B cell (primary cell): ENCODE results near the gene FAM120A. TPM values are rescaled to one million over a fixed set of nuclear protein-coding genes. Genes with fewer than 3 reads are reported as not detected.

Experiments
- ATAC-seq: fragments of 200-7000 bp; cut with Tn5 transposase; one replicate; pipeline ENCODE4 v1.10.0; 2021; ENCODE audit warnings: low read depth, mild to moderate bottlenecking, moderate number of reproducible peaks, moderate library complexity
- CTCF ChIA-PET: fragments of 350-600 bp; sonication (Branson Sonifier 250); formaldehyde crosslinking; loops from one replicate; lab custom pipeline; 2021; ENCODE audit warnings: antibody characterized with exemption, inconsistent platforms; lab: Charles Lee
- POLR2A ChIA-PET: fragments of 350-600 bp; sonication (Branson Sonifier 250); formaldehyde crosslinking; loops from one replicate; lab custom pipeline; 2021; ENCODE audit warnings: antibody characterized with exemption; lab: Charles Lee
- DNase-seq: peaks from one replicate; pipeline ENCODE4 v3.0.0; 2013
- H2AFZ ChIP-seq: 2 replicates; pipeline ENCODE4 v1.6.1; 2012; ENCODE audit warnings: mild to moderate bottlenecking, low read depth, low read length; ENCODE audit not compliant: insufficient read depth, poor library complexity, severe bottlenecking
- H3K27ac ChIP-seq, 2 donors: 1 replicate in 1 of 2; 2 replicates in 1 of 2; pipeline ENCODE4 v1.5.1; 2012 to 2013; ENCODE audit warnings: low read length in 2 of 2, mild to moderate bottlenecking in 2 of 2, moderate library complexity in 1 of 2
- H3K27me3 ChIP-seq, 4 experiments: fragments of 200-600 bp in 1 of 4; sonication (generic) in 1 of 4; replicated peaks in 1 of 4; 1 replicate in 2 of 4; 2 replicates in 2 of 4; pipeline versions ENCODE4 v1.6.1 to v1.7.0; 2013 to 2016; ENCODE audit warnings: low read length in 3 of 4, mild to moderate bottlenecking in 2 of 4, mixed read lengths in 1 of 4, moderate library complexity in 1 of 4; ENCODE audit not compliant: insufficient read depth in 4 of 4, control insufficient read depth in 3 of 4; ENCODE audit errors: control extremely low read depth in 1 of 4
- H3K36me3 ChIP-seq, 2 experiments: replicated peaks in 1 of 2; 1 replicate in 1 of 2; 2 replicates in 1 of 2; pipeline versions ENCODE4 v1.6.1 to v1.7.1; 2013; ENCODE audit warnings: low read length in 1 of 2; ENCODE audit not compliant: insufficient read depth in 2 of 2, control insufficient read depth in 1 of 2; ENCODE audit errors: control extremely low read depth in 1 of 2, extremely low read depth in 1 of 2
- H3K4me1 ChIP-seq, 2 donors: fragments of 200-600 bp in 1 of 2; sonication (generic) in 1 of 2; 1 replicate in 1 of 2; 2 replicates in 1 of 2; pipeline versions ENCODE4 v1.5.1 to v1.6.1; 2013 to 2017; ENCODE audit warnings: low read length in 2 of 2; ENCODE audit not compliant: control insufficient read depth in 2 of 2, insufficient read depth in 2 of 2
- H3K4me2 ChIP-seq: replicated peaks from 2 replicates; pipeline ENCODE3; 2012; ENCODE audit warnings: mild to moderate bottlenecking, low read depth, low read length; ENCODE audit not compliant: poor library complexity, severe bottlenecking
- H3K4me3 ChIP-seq, 5 experiments: fragments of 200-600 bp in 1 of 5; sonication (generic) in 1 of 5; 1 replicate in 3 of 5; 2 replicates in 2 of 5; pipeline versions ENCODE4 v1.5.1 to v1.7.0; 2011 to 2016; ENCODE audit warnings: low read length in 4 of 5, mild to moderate bottlenecking in 4 of 5, low read depth in 2 of 5, control low read depth in 1 of 5, moderate library complexity in 1 of 5; ENCODE audit not compliant: insufficient read depth in 1 of 5; ENCODE audit errors: control extremely low read depth in 1 of 5, extremely low read depth in 1 of 5
- H3K79me2 ChIP-seq: fragments of 200-600 bp; sonication (generic); one replicate; pipeline ENCODE4 v1.6.0; 2016; ENCODE audit warnings: low read length; ENCODE audit not compliant: control insufficient read depth, insufficient read depth
- H3K9ac ChIP-seq: fragments of 200-600 bp; sonication (generic); 2 replicates; pipeline ENCODE4 v1.6.1; 2017; ENCODE audit warnings: mild to moderate bottlenecking, low read length, moderate library complexity
- H3K9me3 ChIP-seq, 3 donors: one replicate each; pipeline versions ENCODE4 v1.6.1 to v1.7.1; 2013; ENCODE audit warnings: low read length in 2 of 3; ENCODE audit not compliant: control insufficient read depth in 2 of 3, insufficient read depth in 1 of 3; ENCODE audit errors: control extremely low read depth in 1 of 3
- H4K20me1 ChIP-seq: 2 replicates; pipeline ENCODE4 v1.6.0; 2012; ENCODE audit warnings: mild to moderate bottlenecking, low read length; ENCODE audit not compliant: insufficient read depth, control insufficient read depth, poor library complexity, severe bottlenecking
- H3K27ac Mint-ChIP-seq: one replicate; pipeline ENCODE4 v1.8.0; 2021; ENCODE audit warnings: mixed read lengths
- H3K27me3 Mint-ChIP-seq: one replicate; pipeline ENCODE4 v1.8.0; 2021; ENCODE audit warnings: mixed read lengths
- H3K4me1 Mint-ChIP-seq: one replicate; pipeline ENCODE4 v1.8.0; 2021; ENCODE audit warnings: mixed read lengths
- H3K4me3 Mint-ChIP-seq: one replicate; pipeline ENCODE4 v1.8.0; 2021; ENCODE audit warnings: mixed read lengths
- H3K9me3 Mint-ChIP-seq: one replicate; pipeline ENCODE4 v1.8.0; 2022; ENCODE audit warnings: mixed read lengths; ENCODE audit not compliant: insufficient read depth
- EZH2 ChIP-seq: IDR thresholded peaks from 2 replicates; pipeline ENCODE4 v1.6.1; 2012; ENCODE audit warnings: borderline replicate concordance, low read depth, mild to moderate bottlenecking, moderate library complexity, low read length; ENCODE audit not compliant: insufficient read depth, poor library complexity, severe bottlenecking
- WGBS: methylation state at CpG from one replicate; pipeline ENCODE4 v1.1.5; 2013; ENCODE audit warnings: missing lambda C conversion rate; ENCODE audit not compliant: insufficient coverage; 5-methylcytosine and 5-hydroxymethylcytosine counted together
- intact Hi-C: fragments of 100-400 bp; cut with micrococcal nuclease; formaldehyde crosslinking; loops from one replicate; pipeline ENCODE4 v1.10.0; 2022
- polyA plus RNA-seq: library from polyadenylated mRNA; depleted of rRNA; stranded (reverse); fragments of >200 nt; gene quantifications from 2 replicates; pipeline ENCODE4 v1.2.3, GENCODE V29; 2012
- total RNA-seq, 2 donors: library from RNA; stranded (reverse); fragments of 120-200 nt in 1 of 2; gene quantifications; 1 replicate in 1 of 2; 2 replicates in 1 of 2; pipeline versions ENCODE4 v1.2.3 to v1.2.4, GENCODE V29; 2013 to 2022
- TF ChIP-seq, protein P1 (sequence below): fragments of 200-600 bp; IDR thresholded peaks from one replicate; pipeline ENCODE4 v1.8.0; 2022; ENCODE audit warnings: antibody characterized with exemption, mild to moderate bottlenecking

FAM120A gene
- total and polyA plus RNA-seq, 2 donors (not counting 1 experiment from before 2014, with no cell fraction given) = 48.4 to 105 TPM

DNA sequence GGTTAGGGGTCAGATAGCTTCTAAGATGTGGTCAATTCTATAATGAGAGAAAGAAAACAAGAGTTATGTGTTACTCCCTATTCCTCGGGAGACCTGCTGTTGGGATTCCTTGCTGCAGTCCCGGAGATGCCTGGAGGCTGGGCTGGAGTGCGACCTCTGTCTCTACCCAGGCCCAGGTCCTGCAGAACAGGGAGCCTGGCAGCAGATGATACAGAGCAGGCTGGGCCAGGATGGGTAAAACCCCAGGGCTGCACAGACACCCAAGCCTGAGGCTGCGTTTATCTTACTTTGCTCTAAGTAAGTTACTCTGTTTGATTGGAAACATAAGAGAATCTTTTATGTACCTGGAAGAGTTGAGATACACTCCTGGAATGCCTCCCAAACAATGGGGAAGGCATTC is 28.8 kb downstream of the FAM120A start:
- Histone ChIP-seq H3K9me3 (no peaks in the 10 kb centered on the region), H3K79me2 (peaks cover 83% of the 10 kb centered on the region), H3K4me1 (no peaks in the 10 kb centered on the region), H4K20me1 (peaks cover 47% of the 10 kb centered on the region), H3K9ac (no peak overlapping the region), H3K27ac (no peak overlapping the region), H3K36me3 (peaks cover 10 to 35% of the 10 kb centered on the region in 2 experiments), H2AFZ (no peak overlapping the region), H3K4me2 (no peak overlapping the region), H3K27me3 (no peaks in the 10 kb centered on the region), H3K4me3 (no peak overlapping the region)
- intact Hi-C loops = no loop called here
- H3K27ac Mint-ChIP-seq = no peak overlapping the region
- TF ChIP-seq, protein P1, sequence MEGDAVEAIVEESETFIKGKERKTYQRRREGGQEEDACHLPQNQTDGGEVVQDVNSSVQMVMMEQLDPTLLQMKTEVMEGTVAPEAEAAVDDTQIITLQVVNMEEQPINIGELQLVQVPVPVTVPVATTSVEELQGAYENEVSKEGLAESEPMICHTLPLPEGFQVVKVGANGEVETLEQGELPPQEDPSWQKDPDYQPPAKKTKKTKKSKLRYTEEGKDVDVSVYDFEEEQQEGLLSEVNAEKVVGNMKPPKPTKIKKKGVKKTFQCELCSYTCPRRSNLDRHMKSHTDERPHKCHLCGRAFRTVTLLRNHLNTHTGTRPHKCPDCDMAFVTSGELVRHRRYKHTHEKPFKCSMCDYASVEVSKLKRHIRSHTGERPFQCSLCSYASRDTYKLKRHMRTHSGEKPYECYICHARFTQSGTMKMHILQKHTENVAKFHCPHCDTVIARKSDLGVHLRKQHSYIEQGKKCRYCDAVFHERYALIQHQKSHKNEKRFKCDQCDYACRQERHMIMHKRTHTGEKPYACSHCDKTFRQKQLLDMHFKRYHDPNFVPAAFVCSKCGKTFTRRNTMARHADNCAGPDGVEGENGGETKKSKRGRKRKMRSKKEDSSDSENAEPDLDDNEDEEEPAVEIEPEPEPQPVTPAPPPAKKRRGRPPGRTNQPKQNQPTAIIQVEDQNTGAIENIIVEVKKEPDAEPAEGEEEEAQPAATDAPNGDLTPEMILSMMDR = no peak
- TF ChIP-seq EZH2 = no peak
- no peak for ATAC-seq
- WGBS = 92% methylated on average over 4 of the region's 4 CpGs
- H3K9me3 Mint-ChIP-seq = no peaks in the 10 kb centered on the region
- no peaks in the 10 kb centered on the region for H3K27me3 Mint-ChIP-seq
- no peak for DNase-seq
- no peak overlapping the region for H3K4me3 Mint-ChIP-seq
- ChIA-PET POLR2A (no interaction called here), CTCF (interaction anchor here (0.5 kb wide), 1 partner anchor 166 kb away, joined by 4 read pairs; no protein-coding TSS in a partner anchor)
- H3K4me1 Mint-ChIP-seq = peaks cover 18% of the 10 kb centered on the region

DNA sequence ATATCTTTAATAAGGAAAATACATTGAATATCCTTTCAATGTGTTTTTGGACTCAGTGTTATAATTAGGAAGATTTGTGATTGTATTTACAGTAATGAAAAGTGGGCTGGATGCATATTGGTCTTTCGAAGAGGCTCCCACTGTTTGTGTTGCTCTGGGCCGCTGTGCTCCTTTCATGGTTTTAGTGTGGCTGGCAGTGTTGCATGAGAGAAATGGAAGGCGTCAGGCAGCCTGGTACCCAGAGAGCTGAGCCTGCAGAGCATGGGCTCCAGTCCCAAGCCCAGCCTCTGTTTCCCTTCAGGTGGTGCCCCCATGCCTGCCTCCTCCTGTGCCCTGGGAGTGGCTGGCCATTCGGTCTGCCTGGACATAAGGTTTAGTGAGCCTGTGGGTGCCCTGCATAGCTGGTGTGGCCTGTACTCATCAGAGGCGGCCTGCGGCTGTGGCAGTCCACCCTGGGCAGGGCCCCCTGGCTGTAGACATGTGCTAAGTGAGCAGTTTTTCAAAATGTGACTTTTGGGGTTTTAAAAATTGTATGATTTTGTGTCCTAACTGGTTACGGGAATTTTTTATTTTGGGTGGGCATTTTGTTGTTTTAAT is 29.3 kb downstream of the FAM120A start:
- Histone ChIP-seq H2AFZ (no peak overlapping the region), H4K20me1 (peaks cover 53% of the 10 kb centered on the region), H3K27ac (no peak overlapping the region), H3K79me2 (peaks cover 85% of the 10 kb centered on the region), H3K4me2 (no peak overlapping the region), H3K27me3 (no peaks in the 10 kb centered on the region), H3K4me1 (no peaks in the 10 kb centered on the region), H3K9ac (no peak overlapping the region), H3K4me3 (no peak overlapping the region), H3K36me3 (peaks cover 10 to 37% of the 10 kb centered on the region in 2 experiments), H3K9me3 (no peaks in the 10 kb centered on the region)
- Mint-ChIP-seq H3K9me3 (no peaks in the 10 kb centered on the region), H3K4me1 (peaks cover 15% of the 10 kb centered on the region), H3K27me3 (no peaks in the 10 kb centered on the region), H3K27ac (no peak overlapping the region), H3K4me3 (no peak overlapping the region)
- TF ChIP-seq, protein P1 = no peak
- TF ChIP-seq EZH2 = no peak
- ATAC-seq = no peak
- CTCF ChIA-PET = interaction anchor here (0.5 kb wide), 1 partner anchor 167 kb away, joined by 4 read pairs; no protein-coding TSS in a partner anchor
- POLR2A ChIA-PET = no interaction called here
- no peak for DNase-seq
- intact Hi-C loops = no loop called here
- 96% methylated on average over 7 of the region's 7 CpGs for WGBS
